C4-2B (cell line): Measurements from ENCODE around the gene PNLIPRP3.
A peak's percentile ranks its signal among the peaks of the same experiment; 100 is the strongest.

Experiments used
- CTCF ChIP-seq: fragments of 450-650 bp; conservative IDR thresholded peaks from 2 replicates; pipeline ENCODE4 v1.5.1; 2017; ENCODE audit warnings: mild to moderate bottlenecking
- ZFX ChIP-seq: fragments of 450-650 bp; IDR thresholded peaks from 2 replicates; pipeline ENCODE4 v1.6.1; 2017

DNA sequence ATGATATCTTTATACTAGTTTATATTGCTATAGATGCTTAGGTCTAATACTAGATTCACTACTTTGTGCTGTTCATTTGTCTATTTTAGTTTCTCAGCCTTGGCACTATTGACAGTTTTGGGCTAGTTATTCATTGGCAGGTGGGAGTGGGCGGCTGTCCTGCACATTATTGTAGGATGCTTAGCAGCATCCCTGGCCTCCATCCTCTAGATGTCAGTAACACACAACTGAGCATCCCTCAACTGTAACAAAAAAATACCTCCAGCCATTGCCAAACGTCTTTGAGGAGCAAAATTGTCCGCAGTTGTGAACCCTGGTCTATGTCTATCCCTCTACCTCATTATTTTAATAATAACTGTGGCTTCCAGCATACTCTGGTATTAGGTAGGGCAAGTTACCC is 83.7 kb downstream of the PNLIPRP3 start:
- TF ChIP-seq CTCF (peak; percentile 29; the same call in 1 of the 2 replicates), ZFX (no peak)
